IPS DF 19.7 (cell line): ENCODE measurements around the gene CHRD.

Experiments used
- DNase-seq: peaks from one replicate; pipeline ENCODE4 v3.0.0-alpha.2; 2013; ENCODE audit warnings: low read depth, low spot score

The CHRD gene

GRCh38 chr3:184346480-184347190, 33.2 kb upstream of the CHRD start:
- no peak for DNase-seq

GRCh38 chr3:184347321-184348056, 32.4 kb upstream of the CHRD start:
- no peak for DNase-seq

GRCh38 chr3:184348057-184348382, 31.8 kb upstream of the CHRD start:
- DNase-seq: no peak

DNA sequence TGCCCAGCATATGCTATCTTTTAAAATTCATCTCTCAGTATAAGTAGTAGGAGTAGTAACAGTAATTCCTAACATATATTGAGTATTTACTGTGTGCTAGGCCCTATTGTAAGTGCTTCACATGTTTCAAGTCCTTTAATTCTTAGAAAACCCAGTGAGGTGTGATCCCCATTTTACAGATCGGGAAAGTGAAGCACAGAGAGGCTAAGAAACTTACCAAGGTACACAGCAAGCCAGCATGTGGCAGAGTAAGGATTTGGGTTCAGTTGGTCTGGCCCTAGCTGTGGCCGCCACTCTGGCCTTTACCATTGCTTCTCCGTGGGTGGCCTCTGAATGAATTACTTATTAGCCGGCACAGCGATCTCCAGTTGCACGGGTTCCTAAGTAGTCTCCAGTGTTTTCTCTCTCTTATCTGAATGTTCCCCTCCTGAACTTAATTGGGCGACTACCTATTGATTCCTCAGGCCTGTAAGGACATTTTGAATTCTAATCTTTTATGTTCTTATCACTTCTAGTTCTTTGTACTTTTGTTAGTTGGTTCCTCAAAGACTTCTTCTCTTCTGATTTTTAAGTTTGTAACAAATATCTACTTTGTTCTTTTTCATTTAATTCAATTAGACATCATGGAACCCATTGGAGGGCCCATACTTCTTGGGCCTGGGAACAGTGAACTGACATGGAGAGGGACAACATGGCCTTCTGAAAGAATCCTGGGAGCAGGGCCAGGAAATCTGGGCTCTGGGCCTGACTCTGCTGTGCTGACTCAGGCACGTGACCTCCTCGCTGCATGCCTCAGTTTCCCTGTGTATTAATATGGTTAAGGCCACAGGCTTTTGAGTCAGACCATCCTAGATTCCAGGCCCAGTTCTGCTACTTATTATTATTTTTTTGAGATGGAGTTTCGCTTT, 30.0 kb upstream of the CHRD start:
- DNase-seq: no peak

- DNase-seq: no peak
Measured at GRCh38 chr3:184350618-184351017, 29.2 kb upstream of the CHRD start.

DNA sequence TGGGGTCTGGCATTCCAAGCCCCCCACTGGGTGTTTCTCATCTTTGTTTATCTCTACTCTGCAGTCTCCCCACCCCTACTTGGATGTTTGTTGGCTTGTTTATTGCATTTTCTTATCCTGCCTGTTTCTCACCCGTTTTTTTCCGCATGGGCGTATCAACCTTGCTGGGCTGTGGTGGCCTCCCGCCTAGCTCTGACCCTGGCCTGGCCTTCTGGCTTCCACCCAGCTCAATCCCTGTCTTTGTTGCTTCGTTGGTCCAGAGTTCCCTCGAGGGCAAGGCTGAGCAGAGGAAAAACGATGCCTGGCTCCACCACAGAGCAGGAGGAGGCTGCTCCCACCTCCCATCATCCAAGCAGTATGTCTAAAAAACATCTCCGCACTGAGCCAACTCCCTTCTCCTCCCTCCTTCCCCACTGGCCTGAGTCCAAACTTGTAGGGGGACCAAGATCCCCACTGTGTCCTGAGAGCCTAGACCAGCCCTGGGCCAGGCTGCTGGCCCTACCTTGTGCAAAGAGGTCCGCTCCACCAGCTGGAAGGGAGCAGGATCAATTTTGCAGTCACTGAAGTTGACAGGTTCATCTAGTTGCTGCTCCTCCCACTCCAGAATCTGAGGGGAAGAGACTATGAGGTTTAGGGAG, 28.2 kb upstream of the CHRD start:
- DNase-seq: no peak

GRCh38 chr3:184352149-184352785, 27.6 kb upstream of the CHRD start:
- DNase-seq: no peak

- DNase-seq: no peak
Measured at GRCh38 chr3:184352897-184353545, 26.8 kb upstream of the CHRD start.

GRCh38 chr3:184353546-184353941, 26.3 kb upstream of the CHRD start:
- DNase-seq: no peak

DNA sequence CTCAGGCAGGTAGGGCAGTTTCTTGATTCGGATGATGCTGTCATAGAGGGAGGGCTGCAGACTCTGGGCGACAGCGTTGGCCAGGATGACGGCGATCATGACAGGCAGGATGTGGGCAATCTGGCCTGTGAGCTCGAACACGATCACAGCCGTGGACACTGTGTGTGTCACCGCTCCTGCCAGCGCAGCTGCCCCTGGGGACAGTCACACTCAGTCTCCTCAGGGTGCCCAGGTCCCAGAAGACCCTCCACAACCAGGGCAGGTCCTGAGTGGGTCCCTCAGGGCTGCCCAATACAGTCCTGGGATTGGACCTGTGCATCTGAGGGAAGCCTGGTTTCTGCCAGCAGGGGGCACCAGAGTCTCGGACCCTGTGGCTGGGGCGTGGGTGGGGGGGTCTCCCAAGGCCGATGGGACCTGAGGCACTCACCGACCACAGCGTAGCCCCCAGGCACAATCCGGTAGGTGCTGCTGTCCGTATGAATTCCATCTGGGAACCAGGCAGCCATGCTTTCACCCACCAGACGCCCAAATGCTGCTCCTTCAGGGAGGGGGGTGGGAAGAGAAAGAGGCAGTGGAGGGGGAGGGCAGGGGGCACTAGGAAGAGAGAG, 25.6 kb upstream of the CHRD start:
- DNase-seq: no peak

GRCh38 chr3:184354754-184355153, 25.1 kb upstream of the CHRD start:
- no peak for DNase-seq

- DNase-seq: no peak
Measured at GRCh38 chr3:184355261-184356040, 24.4 kb upstream of the CHRD start.

DNA sequence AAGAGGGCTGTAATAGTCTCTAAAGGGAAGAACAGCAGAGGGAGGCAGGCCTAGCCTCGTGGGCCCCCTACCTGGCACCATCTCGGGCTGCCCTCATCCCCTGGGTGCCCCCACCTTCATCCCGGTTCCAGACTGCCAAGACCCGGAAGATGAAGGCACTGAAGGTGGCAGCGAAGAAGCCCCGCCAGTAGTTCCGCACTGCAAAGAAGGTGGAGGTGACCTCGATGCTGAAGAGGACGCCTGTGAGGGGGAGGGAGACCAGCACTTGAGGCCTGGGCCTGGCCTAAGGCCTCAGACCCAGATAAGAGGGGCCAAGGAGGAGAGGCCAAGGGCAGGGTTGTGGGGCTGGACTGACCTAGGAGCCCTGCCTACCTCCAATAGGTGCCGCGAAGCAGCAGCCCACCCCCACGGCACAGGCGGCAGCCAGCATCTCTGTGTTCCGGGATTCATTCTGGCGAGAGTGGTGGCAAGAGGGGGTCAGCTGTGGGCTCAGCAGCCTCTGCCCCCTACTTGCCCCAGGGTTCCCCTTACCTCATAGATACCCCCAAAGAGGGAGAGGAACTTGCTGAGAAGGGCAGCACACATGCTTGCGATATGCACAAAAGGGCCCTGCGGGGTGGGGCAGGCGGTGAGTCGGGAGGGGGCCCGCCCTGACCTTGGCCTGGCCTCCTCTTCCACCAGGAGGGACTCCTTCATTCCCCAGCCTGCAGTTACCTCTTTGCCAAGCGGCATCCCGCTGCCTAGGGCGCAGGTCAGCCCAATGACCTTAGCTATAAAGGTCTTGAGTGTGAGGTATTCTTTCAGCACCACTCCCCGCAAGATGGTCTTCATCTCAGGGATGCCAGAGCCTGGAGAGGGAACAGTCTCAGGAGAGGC, 22.4 kb upstream of the CHRD start:
- no peak for DNase-seq

GRCh38 chr3:184358124-184358767, 21.6 kb upstream of the CHRD start:
- no peak for DNase-seq

- DNase-seq: no peak
Measured at GRCh38 chr3:184358921-184359350, 20.9 kb upstream of the CHRD start.

GRCh38 chr3:184359610-184360009, 20.2 kb upstream of the CHRD start:
- DNase-seq: no peak

- DNase-seq: no peak
Measured at GRCh38 chr3:184360070-184360928, 19.6 kb upstream of the CHRD start.
